GM23338 (cell line): ENCODE results near the gene CHMP1B. TPM values are rescaled to one million over a fixed set of nuclear protein-coding genes. Genes with fewer than 3 reads are reported as not detected.

Experiments used
- ATAC-seq: fragments of 200-7000 bp; cut with Tn5 transposase; 3 replicates; pipeline ENCODE4 v1.9.1; 2020
- DNase-seq: peaks from one replicate; pipeline ENCODE4 v3.0.0-alpha.2; 2015; ENCODE audit warnings: low spot score
- H2AFZ ChIP-seq: fragments of 200-600 bp; sonication (generic); 2 replicates; pipeline ENCODE4 v1.8.0; 2016; ENCODE audit warnings: antibody characterized with exemption, mild to moderate bottlenecking, moderate library complexity
- H3F3A ChIP-seq: fragments of 200-600 bp; sonication (generic); replicated peaks from 2 replicates; pipeline ENCODE4 v1.8.0; 2017; ENCODE audit warnings: antibody characterized with exemption, mixed run types, low read depth
- H3K27ac ChIP-seq: fragments of 200-600 bp; sonication (generic); 2 replicates; pipeline ENCODE4 v1.6.1; 2016; ENCODE audit warnings: low read depth
- H3K27me3 ChIP-seq: fragments of 200-600 bp; sonication (generic); 2 replicates; pipeline ENCODE4 v1.8.0; 2016; ENCODE audit warnings: mild to moderate bottlenecking, mixed run types, moderate library complexity; ENCODE audit not compliant: insufficient read depth
- H3K36me3 ChIP-seq: fragments of 200-600 bp; sonication (generic); 2 replicates; pipeline ENCODE4 v1.8.0; 2016; ENCODE audit warnings: mild to moderate bottlenecking; ENCODE audit not compliant: insufficient read depth
- H3K4me1 ChIP-seq: fragments of 200-600 bp; sonication (generic); 2 replicates; pipeline ENCODE4 v1.8.0; 2016; ENCODE audit warnings: mild to moderate bottlenecking, moderate library complexity; ENCODE audit not compliant: insufficient read depth
- H3K4me2 ChIP-seq: fragments of 200-600 bp; sonication (generic); 2 replicates; pipeline ENCODE4 v1.7.1; 2017; ENCODE audit warnings: mixed run types
- H3K4me3 ChIP-seq: fragments of 200-600 bp; sonication (generic); 2 replicates; pipeline ENCODE4 v1.6.1; 2016; ENCODE audit warnings: mixed run types
- H3K79me2 ChIP-seq: fragments of 200-600 bp; sonication (generic); replicated peaks from 2 replicates; pipeline ENCODE4 v1.8.0; 2017; ENCODE audit warnings: mild to moderate bottlenecking; ENCODE audit not compliant: insufficient read depth
- H3K9me2 ChIP-seq: fragments of 200-600 bp; sonication (generic); 2 replicates; pipeline ENCODE4 v1.8.0; 2017; ENCODE audit not compliant: insufficient read depth
- H4K20me1 ChIP-seq: fragments of 200-600 bp; sonication (generic); replicated peaks from 2 replicates; pipeline ENCODE4 v1.8.0; 2017; ENCODE audit warnings: mild to moderate bottlenecking; ENCODE audit not compliant: insufficient read depth
- H3K27ac Mint-ChIP-seq: 2 replicates; pipeline ENCODE4 v1.8.0; 2020; ENCODE audit warnings: inconsistent platforms, mild to moderate bottlenecking, moderate library complexity, mixed read lengths
- H3K27me3 Mint-ChIP-seq: 3 replicates; pipeline ENCODE4 v1.8.0; 2022; ENCODE audit warnings: low read depth, mild to moderate bottlenecking, moderate library complexity, mixed read lengths, inconsistent platforms; ENCODE audit not compliant: insufficient read depth, poor library complexity
- H3K36me3 Mint-ChIP-seq: 3 replicates; pipeline ENCODE4 v1.8.0; 2021; ENCODE audit warnings: low read depth, mild to moderate bottlenecking, inconsistent platforms, moderate library complexity, mixed read lengths
- H3K4me1 Mint-ChIP-seq: 3 replicates; pipeline ENCODE4 v1.8.0; 2020; ENCODE audit warnings: mild to moderate bottlenecking, inconsistent platforms, mixed read lengths
- H3K4me3 Mint-ChIP-seq: 3 replicates; pipeline ENCODE4 v1.8.0; 2021; ENCODE audit warnings: moderate library complexity, mild to moderate bottlenecking, inconsistent platforms, mixed read lengths
- H3K9me3 Mint-ChIP-seq: 3 replicates; pipeline ENCODE4 v1.8.0; 2020; ENCODE audit warnings: moderate library complexity, mild to moderate bottlenecking, inconsistent platforms, mixed read lengths
- CREB1 ChIP-seq: fragments of 250-450 bp; sonication (Bioruptor Pico); IDR thresholded peaks from 2 replicates; pipeline ENCODE4 v1.5.0; 2020; ENCODE audit warnings: low read depth, mild to moderate bottlenecking, moderate library complexity
- CTCF ChIP-seq, 2 experiments: fragments of 200-600 bp in 1 of 2; sonication (generic) in 1 of 2; conservative IDR thresholded peaks; 2 replicates each; pipeline versions ENCODE4 v1.5.1 to v1.6.1; 2016 to 2017; ENCODE audit warnings: antibody characterized with exemption in 2 of 2, low read depth in 2 of 2, mild to moderate bottlenecking in 2 of 2, moderate library complexity in 1 of 2
- ETS1 ChIP-seq: IDR thresholded peaks from 2 replicates; pipeline ENCODE4 v1.6.1; 2016; ENCODE audit warnings: antibody characterized with exemption
- EZH2 ChIP-seq: fragments of 200-600 bp; sonication (generic); IDR thresholded peaks from one replicate; pipeline ENCODE4 v1.8.0; 2017; ENCODE audit warnings: antibody characterized with exemption, mild to moderate bottlenecking, low read depth; ENCODE audit not compliant: unreplicated experiment
- EZH2phosphoT487 ChIP-seq: fragments of 200-600 bp; sonication (generic); IDR thresholded peaks from one replicate; pipeline ENCODE4 v1.8.1; 2018; ENCODE audit warnings: antibody characterized with exemption; ENCODE audit not compliant: unreplicated experiment
- JUNB ChIP-seq: IDR thresholded peaks from one replicate; pipeline ENCODE4 v1.6.1; 2016; ENCODE audit warnings: antibody characterized with exemption; ENCODE audit not compliant: unreplicated experiment
- NANOG ChIP-seq: IDR thresholded peaks from 2 replicates; pipeline ENCODE4 v1.6.1; 2016; ENCODE audit warnings: antibody characterized with exemption, borderline replicate concordance
- POLR2AphosphoS5 ChIP-seq: IDR thresholded peaks from 2 replicates; pipeline ENCODE4 v1.6.1; 2016; ENCODE audit warnings: antibody characterized with exemption, low read depth
- REST ChIP-seq: IDR thresholded peaks from one replicate; pipeline ENCODE4 v1.6.1; 2018; ENCODE audit warnings: antibody characterized with exemption; ENCODE audit not compliant: unreplicated experiment
- STAT1 ChIP-seq: IDR thresholded peaks from one replicate; pipeline ENCODE4 v1.6.1; 2016; ENCODE audit warnings: antibody characterized with exemption; ENCODE audit not compliant: unreplicated experiment
- ZNF114 ChIP-seq: fragments of 250-450 bp; sonication (Bioruptor Pico); IDR thresholded peaks from 2 replicates; pipeline ENCODE4 v1.5.0; 2020; ENCODE audit warnings: mild to moderate bottlenecking, moderate library complexity
- ZNF331 ChIP-seq: fragments of 250-450 bp; sonication (Bioruptor Pico); IDR thresholded peaks from 2 replicates; pipeline ENCODE4 v1.5.0; 2020; ENCODE audit warnings: low read depth, mild to moderate bottlenecking, moderate library complexity
- ZNF462 ChIP-seq: fragments of 250-450 bp; sonication (Bioruptor Pico); IDR thresholded peaks from 2 replicates; pipeline ENCODE4 v1.5.0; 2020; ENCODE audit warnings: mild to moderate bottlenecking, moderate library complexity
- polyA plus RNA-seq: library from polyadenylated mRNA; unstranded; fragments of >200 nt; fragmentation: Nextera tagmentation; extraction: Ambion mirVana; gene quantifications from 2 replicates; pipeline ENCODE4 v1.2.1, GENCODE V29; 2016
- total RNA-seq: library from RNA; depleted of rRNA; stranded (reverse); fragments of >200 nt; shearing (Covaris generic); gene quantifications from 2 replicates; pipeline ENCODE4 v1.2.3, GENCODE V29; 2014

CHMP1B gene
- total and polyA plus RNA-seq, 2 experiments from 2014 or later, result 41.8 to 52.1 TPM

GRCh38 chr18:11842562-11842961, 8.7 kb upstream of the CHMP1B start:
- no peak overlapping the region for H3K4me3 ChIP-seq
- H3K27ac Mint-ChIP-seq, result no peak overlapping the region
- no peak overlapping the region for H3K4me3 Mint-ChIP-seq
- DNase-seq (no peak), ATAC-seq (no peak)
- no peaks in the 10 kb centered on the region for H3K27me3 Mint-ChIP-seq
- H3K36me3 ChIP-seq, result no peaks in the 10 kb centered on the region
- no peaks in the 10 kb centered on the region for H3K4me1 ChIP-seq
- H3K9me3 Mint-ChIP-seq, result no peaks in the 10 kb centered on the region
- no peaks in the 10 kb centered on the region for H3K9me2 ChIP-seq
- no peaks in the 10 kb centered on the region for H3K27me3 ChIP-seq
- H3K4me1 Mint-ChIP-seq, result peaks cover 9% of the 10 kb centered on the region
- no peaks in the 10 kb centered on the region for H3K36me3 Mint-ChIP-seq
- H2AFZ ChIP-seq, result no peak overlapping the region
- no peak overlapping the region for H3K4me2 ChIP-seq
- TF ChIP-seq ETS1, result no peak
- no peak for TF ChIP-seq EZH2
- no peak for TF ChIP-seq CREB1 (CRISPR knock-in tag)
- no peak for TF ChIP-seq ZNF114 (CRISPR knock-in tag)
- TF ChIP-seq EZH2phosphoT487, result no peak
- TF ChIP-seq ZNF462 (CRISPR knock-in tag), result no peak
- TF ChIP-seq STAT1, result no peak
- no peak for TF ChIP-seq POLR2AphosphoS5
- no peak for TF ChIP-seq CTCF (conservative IDR thresholded peaks at IDR 0.05; ENCODE audit: low read depth in 2 of 2)
- no peak for TF ChIP-seq NANOG
- TF ChIP-seq JUNB, result no peak
- no peak for TF ChIP-seq ZNF331 (CRISPR knock-in tag)
- TF ChIP-seq REST, result no peak
- H3F3A ChIP-seq, result no peaks in the 10 kb centered on the region
- no peaks in the 10 kb centered on the region for H4K20me1 ChIP-seq
- no peaks in the 10 kb centered on the region for H3K79me2 ChIP-seq
- H3K27ac ChIP-seq, result no peak overlapping the region
